ENCODE results near the gene ACAD10. TPM values are rescaled to one million over a fixed set of nuclear protein-coding genes. Genes with fewer than 3 reads are reported as not detected.

Gene ACAD10
- total and polyA plus RNA-seq, 10 donors = 10.2 to 40.5 (median 26.9) TPM

DNA sequence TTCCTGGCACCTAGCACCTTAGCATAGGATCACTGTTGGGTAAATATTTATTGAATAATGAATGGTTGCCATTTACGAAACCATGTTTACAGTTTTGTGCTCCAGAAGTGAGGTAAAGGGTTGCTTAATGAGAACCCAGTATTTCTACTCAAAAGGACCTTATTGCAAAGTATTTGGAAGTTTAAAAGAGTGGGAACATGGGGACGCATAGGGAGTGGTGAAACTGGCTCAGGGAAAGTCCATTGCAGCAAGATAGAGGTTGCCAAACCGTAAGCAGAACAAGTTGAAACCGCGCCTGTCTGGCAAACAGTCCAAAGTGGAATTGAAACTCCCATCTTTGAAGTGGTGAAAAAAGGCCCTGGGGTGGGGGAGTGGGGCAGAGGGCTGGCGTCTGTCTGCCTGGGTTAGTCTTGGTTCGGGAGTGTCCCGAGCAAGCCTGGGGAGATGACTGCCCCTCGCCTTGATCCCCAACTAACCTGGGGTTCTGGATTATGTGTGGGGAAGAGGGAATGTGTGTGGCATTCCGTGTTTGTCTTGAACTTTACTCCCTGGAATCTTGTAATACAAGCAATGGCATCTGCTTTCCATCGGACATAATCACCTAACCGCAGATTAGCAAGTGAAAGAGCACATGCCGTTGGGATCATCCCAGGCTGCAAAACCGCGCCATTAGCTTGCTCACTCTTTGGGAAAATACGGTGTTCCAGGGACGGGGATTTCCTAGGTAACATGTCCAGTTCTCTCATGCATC lies 88.1 kb downstream of the ACAD10 start:
- peaks cover 32 to 97% (median 67%) of the 10 kb centered on the region in 6 donors for H3K4me1 ChIP-seq
- no peaks in the 10 kb centered on the region for H3K27me3 ChIP-seq (replicated peaks in 1 of 7)
- peak in 2 of 3 donors; percentile 41 to 54 for TF ChIP-seq POLR2AphosphoS5 (IDR thresholded peaks at IDR 0.05)
- TF ChIP-seq, protein P1, sequence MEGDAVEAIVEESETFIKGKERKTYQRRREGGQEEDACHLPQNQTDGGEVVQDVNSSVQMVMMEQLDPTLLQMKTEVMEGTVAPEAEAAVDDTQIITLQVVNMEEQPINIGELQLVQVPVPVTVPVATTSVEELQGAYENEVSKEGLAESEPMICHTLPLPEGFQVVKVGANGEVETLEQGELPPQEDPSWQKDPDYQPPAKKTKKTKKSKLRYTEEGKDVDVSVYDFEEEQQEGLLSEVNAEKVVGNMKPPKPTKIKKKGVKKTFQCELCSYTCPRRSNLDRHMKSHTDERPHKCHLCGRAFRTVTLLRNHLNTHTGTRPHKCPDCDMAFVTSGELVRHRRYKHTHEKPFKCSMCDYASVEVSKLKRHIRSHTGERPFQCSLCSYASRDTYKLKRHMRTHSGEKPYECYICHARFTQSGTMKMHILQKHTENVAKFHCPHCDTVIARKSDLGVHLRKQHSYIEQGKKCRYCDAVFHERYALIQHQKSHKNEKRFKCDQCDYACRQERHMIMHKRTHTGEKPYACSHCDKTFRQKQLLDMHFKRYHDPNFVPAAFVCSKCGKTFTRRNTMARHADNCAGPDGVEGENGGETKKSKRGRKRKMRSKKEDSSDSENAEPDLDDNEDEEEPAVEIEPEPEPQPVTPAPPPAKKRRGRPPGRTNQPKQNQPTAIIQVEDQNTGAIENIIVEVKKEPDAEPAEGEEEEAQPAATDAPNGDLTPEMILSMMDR (IDR thresholded peaks at IDR 0.05 in 8 of 11, conservative IDR thresholded peaks at IDR 0.05 in 3 of 11) = no peak
- H3K9me3 ChIP-seq = no peaks in the 10 kb centered on the region
- H3K4me3 ChIP-seq = peak overlapping the region in 1 of 8 donors; percentile 49
- no peak for DNase-seq
- H3K27ac ChIP-seq = peak overlapping the region; percentile 67 to 95 (median 88)
- WGBS, 5 donors = 56 to 63% (median 62%) methylated on average over 17 of the region's 17 CpGs
- peaks cover 0 to 4% (median 0%) of the 10 kb centered on the region in 6 donors for H3K36me3 ChIP-seq
- intact Hi-C loops (cut with DNase I; ENCODE audit: low total_unique reads) = no loop called here

DNA sequence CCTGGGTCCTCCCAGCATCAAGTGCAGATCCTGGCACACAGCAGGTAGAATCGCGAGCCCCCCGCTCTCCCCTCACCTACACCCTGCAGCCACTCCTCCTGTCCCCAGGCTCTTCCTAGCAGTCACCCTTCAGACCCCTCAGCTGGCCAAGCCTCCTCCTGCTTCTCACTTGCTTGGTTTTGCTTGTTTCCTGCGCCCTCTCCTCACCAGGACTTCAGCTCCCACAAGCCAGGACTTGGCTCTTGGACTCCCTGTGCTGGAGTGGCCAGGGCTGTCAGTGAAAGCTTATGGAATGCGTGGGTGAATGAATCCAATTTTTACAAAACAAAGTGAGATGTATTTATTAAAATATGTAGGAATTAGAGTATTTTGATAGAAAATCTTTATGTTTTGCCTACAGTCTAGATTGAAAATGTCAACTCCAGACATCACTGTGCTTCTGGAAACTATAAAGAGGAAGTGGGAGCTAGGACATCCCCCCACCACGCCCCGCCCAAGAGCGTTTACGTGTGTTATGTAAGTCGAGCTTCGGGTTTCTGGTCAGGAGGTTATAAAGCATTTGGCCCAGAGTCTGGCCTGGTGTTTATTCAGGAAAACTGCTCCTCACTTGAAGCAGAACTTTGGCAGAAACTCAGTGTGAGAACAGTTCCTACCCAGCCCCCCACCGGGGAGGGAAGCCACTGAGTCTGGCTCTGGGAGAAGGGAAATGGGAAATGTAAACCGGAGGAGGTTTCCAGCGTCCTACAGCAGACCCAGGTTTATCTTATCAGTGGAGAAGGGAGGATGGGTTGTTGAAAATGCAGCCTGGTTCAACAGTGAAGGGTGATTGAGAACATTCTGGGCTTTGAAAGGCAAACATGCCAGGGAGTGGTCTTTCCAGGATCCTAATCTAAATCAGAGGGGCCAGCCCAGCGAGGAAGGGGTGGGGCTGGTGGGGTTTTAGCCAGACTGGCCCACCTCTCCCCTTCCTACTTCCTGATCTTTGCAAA lies 89.6 kb downstream of the ACAD10 start:
- H3K27ac ChIP-seq = peak overlapping the region; percentile 67 to 95 (median 88)
- intact Hi-C loops (cut with DNase I; ENCODE audit: low total_unique reads) = no loop called here
- DNase-seq = peak; percentile 93
- peak overlapping the region in 1 of 8 donors; percentile 49 for H3K4me3 ChIP-seq
- peaks cover 0 to 6% (median 0%) of the 10 kb centered on the region in 6 donors for H3K36me3 ChIP-seq
- TF ChIP-seq POLR2AphosphoS5 (IDR thresholded peaks at IDR 0.05) (peak in 2 of 3 donors; percentile 48 to 88), POLR2A (IDR thresholded peaks at IDR 0.05) (peak in 1 of 3 donors; percentile 54)
- TF ChIP-seq, protein P1 (IDR thresholded peaks at IDR 0.05 in 8 of 11, conservative IDR thresholded peaks at IDR 0.05 in 3 of 11) = no peak
- WGBS, 5 donors = 20 to 28% (median 22%) methylated on average over 15 of the region's 15 CpGs
- peaks cover 32 to 96% (median 62%) of the 10 kb centered on the region in 6 donors for H3K4me1 ChIP-seq
- no peaks in the 10 kb centered on the region for H3K9me3 ChIP-seq
- H3K27me3 ChIP-seq (replicated peaks in 1 of 7) = no peaks in the 10 kb centered on the region

DNA sequence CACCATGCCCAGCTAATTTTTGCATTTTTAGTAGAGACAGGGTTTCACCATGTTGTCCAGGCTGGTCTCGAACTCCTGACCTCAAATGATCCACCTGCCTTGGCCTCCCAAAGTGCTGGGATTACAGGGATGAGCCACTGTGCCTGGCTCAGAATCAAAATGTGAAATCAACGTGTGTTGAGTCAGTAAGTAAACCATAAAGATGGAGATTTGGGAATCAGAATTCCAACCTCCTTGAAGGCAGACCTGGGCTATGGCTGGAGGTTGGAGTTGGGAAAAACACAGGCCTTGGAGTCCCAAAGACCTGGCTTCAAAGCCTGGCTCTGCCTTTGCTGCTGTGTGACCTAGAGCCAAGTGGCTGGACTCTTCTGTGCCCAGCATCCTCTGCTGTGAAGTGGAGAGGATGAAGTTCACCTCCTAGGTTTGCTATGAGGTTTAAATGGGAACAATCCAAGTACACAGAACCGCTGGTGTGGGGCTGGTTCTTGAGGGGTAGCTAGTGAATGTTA lies 91.0 kb downstream of the ACAD10 start:
- intact Hi-C loops (cut with DNase I; ENCODE audit: low total_unique reads) = no loop called here
- no peaks in the 10 kb centered on the region for H3K27me3 ChIP-seq (replicated peaks in 1 of 7)
- H3K9me3 ChIP-seq = peaks cover 0 to 8% (median 4%) of the 10 kb centered on the region in 8 donors
- peak overlapping the region; percentile 67 to 95 (median 88) for H3K27ac ChIP-seq
- peak overlapping the region in 1 of 8 donors; percentile 27 for H3K4me3 ChIP-seq
- DNase-seq = no peak
- peaks cover 0 to 19% (median 0%) of the 10 kb centered on the region in 6 donors for H3K36me3 ChIP-seq
- TF ChIP-seq, protein P1 (IDR thresholded peaks at IDR 0.05 in 8 of 11, conservative IDR thresholded peaks at IDR 0.05 in 3 of 11) = no peak
- TF ChIP-seq POLR2A (IDR thresholded peaks at IDR 0.05) = no peak
- TF ChIP-seq POLR2AphosphoS5 (IDR thresholded peaks at IDR 0.05) = no peak
- H3K4me1 ChIP-seq = peaks cover 32 to 87% (median 60%) of the 10 kb centered on the region in 6 donors
- WGBS, 5 donors = 60 to 85% (median 79%) methylated on average over 3 of the region's 3 CpGs
